EH (cell line): ENCODE measurements around the gene CCDC92.

Experiments used
- DNase-seq: peaks from one replicate; pipeline ENCODE4 v3.0.0-alpha.2; 2015; ENCODE audit warnings: low read depth

Gene CCDC92

DNA sequence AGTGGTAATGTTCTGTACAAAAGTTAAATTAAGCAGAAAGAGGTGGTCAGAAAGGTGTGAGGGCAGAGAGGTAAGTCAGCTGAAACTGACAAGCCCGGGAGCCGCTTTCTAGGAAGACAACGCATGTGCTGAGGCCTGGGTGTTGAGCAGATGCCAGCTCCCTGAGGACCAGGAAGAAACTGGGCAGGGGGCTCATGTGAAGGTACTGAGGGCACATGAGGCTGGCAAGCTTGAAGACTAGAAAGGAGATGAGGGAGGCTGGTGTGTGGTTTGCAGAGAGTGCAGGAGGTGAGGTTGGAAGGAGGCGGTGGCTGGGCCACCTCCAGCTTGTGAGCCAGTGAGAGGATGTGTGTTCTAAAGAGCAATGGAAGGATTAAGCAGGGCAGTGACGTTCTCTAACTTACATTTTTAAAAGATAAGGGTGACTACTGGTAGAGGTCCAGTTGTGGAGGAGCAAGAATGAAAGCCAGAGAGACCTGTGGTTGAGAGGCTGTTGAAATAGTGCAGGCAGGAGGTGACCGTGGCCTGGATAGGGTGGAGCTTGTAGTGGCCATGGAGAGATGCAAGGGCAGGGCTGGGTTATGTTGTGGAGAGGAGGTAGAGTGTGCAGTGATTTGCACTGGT, 29.5 kb upstream of the CCDC92 start:
- peak; percentile 6 for DNase-seq

DNA sequence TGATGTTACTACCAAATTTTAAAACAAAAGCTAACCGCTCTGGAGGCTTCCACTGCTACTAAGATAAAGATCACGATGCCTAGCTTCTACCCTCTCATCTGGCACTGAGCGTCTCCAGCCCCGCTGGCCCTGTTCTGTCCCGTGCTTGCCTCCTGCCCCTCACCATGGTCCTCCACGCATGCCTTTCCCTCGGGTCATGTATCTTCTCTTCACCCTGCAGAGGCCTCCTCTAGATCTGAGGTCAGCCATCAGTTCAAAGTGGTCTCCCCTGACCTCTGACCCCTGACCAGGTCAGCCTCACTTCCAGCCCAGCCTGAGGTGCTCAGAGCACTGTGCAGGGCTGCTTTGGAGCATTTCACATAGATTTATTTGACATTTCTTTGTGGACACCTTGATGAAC, 28.7 kb upstream of the CCDC92 start:
- DNase-seq: no peak

DNA sequence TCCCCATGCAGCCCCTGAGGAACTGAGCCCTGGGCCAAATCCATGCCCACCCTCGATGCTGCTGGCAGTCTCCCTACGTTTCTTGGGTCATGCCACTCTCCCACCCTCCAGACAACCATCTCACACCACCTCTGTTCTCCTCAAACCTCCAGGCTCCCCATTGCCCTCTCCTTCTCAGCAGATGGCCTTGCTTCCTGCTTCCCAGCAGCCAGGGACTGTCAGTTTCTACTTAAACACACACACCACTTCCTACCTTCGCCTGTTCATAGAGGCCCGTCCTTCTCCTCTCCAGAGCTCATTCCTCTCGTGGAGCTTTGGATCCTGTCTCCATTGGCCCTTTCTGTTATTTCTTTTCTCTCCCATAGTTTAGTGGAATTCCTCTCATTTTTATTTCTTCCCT, 27.5 kb upstream of the CCDC92 start:
- DNase-seq: no peak

DNA sequence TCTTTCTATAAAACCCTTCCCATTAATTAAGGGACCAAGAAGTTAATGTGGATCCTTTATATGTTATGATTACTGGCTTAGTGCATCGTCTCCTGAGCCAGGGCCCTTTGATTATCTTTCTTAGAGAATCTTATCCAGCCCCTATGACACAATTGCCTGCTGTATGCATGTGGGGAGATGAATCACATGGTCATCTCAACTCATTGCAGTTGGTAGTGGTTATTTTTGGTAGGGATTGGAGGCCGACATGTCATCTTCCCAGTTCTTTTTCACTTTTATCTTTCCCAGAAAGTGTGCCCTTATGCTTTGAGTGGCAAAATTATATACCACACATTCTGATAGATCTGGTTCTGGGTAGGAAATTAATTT, 26.3 kb upstream of the CCDC92 start:
- peak; percentile 29 for DNase-seq

DNA sequence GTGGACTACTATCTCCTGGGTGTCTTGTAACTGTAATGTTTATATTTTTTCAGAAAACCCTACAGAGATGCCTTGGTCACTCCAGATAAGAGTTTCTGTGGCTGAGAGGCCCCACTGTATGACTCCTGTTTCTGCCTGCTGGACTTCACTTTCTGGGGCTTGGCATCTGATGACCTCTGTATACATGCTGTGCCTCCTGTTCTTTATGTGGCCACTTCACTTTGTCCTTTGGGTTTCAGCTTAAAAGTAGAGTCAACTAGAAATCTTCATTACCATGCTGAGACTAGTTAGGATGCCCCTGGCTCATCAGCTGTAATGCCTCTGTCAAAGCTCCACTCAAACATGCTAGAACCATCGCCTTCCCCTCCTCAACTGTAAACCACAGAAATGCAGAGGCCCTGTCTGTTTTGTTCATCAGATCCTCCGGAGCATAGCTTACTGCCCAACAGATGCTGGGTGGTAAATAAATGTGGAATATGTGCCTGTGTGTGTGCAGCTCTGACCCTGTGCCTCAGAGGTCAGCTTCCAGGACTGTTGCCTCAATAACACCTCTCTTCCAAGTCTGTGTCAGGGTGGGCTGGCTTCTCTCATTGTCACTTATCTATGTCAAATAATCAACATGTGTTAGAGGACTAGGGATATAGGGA, 25.8 kb upstream of the CCDC92 start:
- peak; percentile 37 for DNase-seq

DNA sequence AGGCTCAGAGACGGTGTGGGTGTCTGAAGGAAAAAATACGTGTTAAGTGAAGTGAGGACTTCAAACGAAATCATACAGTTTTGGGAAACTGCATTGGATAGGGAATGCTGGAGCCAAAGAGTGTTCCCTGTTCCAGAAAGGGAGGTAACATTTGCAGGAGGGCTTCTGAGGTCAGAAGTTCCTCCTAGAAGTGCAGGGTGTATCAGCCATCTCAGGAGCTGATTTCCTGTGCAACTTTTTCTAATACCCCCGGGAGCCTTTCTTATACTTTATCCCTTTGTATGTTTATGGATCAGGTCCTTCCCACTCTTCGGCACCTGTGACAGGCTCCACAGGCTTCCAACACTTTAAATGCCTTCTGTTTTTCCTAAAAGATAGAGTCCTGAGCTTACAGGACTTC, 25.3 kb upstream of the CCDC92 start:
- DNase-seq: no peak

DNA sequence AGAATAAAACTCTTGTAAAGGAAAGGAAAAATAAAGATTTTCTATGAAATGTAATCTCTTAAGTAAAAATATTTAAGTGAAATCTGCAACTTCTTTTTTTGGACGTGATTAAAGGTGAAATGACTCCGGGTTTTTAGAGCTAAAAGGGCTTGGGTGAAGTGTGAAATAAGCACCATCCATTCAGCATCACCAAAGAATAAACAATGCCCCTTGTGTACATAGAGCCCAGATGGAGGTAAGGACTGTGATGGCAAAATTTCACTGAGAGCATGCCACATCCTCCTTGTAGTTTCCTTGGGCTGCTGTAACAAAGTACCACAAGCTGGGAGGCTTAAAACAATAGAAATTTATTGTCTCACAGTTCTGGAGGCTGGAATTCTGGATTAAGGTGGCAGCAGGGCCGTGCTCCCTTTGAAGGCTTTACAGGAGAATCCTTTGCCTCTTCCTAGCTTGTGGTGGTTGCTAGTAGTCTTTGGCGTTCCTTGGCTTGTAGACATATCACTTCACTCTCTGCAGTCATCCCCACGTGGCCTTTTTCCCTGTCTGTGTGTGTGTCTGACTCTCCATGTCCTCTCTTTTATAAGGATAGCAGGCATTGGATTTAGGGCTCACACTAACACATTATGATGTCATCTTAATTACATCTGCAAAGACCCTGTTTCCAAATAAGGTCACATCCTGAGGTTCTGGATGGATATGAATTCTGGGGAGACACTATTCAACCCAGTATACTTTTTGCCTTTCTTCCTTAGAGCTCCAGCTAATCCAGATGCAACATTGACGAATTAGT, 24.6 kb upstream of the CCDC92 start:
- no peak for DNase-seq

DNA sequence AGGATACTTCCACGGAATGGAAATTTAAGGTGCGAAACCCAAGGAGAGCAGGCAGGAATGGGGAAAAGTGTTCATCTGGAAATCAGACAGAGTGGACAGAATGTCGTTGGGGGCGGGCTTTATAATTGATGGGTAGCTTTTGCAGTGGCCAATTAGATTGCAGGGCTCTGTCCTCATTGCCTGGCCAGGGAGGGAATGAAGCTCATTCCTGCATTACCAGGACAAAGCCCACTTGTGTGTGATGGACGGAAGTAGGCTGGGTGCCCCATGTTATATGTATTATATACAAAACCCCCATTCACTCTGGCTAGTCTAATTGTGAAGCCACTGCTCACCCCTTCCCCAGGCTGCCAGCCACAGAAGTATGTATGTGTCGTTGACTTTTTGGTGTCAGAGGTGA, 23.9 kb upstream of the CCDC92 start:
- no peak for DNase-seq

DNA sequence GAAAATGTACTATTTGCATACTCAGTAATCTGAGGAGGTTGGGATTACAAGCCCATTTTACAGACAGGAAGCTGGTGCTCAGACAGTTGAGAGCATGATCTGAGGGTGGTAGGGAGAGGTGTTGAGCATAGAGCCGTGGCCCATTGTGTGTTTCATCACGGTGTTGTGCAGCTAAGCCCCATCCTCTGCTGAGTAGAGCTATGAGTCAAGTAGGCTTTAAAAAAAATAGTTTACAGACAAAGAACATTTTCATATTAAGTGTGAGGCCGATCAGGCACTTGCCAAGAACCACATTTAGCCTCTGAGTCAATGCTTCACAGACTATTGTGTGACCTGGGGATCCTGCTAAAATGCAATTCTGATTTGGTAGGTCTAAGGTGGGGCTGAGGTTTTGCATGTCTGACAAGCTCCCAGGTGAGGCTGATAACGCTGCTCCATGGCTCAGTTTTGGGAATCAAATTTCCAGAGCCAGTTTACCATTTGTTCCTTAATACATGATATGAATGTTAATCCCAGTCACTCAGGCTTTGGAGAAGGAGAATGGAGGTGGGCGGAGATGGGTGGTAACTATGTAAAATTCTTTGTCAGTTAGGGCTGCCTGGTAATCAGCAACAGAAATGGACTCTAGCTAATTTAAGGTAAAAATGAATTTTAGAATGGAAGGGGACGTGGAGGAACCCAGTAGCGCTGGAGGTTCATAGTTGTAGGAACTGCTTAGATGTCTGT, 22.6 kb upstream of the CCDC92 start:
- DNase-seq: peak; percentile 72

DNA sequence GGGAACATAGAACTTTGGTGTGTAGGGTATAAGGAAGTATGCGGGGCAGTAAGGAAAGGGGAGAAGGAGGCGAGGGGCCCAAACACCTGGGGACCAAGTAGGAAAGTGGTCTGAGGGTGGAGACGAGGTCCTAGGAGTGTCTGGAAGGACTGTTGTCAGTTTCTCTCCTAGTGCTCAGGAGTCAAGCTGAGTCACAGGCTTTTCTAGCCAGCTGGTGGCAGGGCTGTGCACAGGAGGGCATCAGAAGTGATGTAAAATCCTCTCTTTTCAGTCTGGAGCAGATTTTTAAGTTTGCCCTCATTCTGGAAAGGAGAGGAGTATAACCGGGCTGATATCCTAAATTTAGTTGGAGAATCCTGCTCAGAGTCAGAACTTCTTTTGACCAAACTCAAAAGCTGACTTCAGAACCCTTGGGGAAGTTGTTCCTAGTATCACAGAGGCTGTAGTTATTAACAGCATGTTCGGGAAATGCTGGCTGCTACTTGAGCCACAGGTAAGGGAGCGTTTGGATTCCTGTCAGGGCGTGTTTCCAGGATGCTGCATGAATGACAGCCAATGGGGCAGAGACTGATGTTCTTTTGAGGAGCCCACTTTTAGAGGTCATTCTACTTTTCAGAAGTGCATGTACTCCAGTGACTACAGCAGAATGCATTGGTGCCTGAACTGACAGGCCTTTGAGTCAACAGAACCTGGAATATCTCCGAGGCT, 19.6 kb upstream of the CCDC92 start:
- peak; percentile 6 for DNase-seq

DNA sequence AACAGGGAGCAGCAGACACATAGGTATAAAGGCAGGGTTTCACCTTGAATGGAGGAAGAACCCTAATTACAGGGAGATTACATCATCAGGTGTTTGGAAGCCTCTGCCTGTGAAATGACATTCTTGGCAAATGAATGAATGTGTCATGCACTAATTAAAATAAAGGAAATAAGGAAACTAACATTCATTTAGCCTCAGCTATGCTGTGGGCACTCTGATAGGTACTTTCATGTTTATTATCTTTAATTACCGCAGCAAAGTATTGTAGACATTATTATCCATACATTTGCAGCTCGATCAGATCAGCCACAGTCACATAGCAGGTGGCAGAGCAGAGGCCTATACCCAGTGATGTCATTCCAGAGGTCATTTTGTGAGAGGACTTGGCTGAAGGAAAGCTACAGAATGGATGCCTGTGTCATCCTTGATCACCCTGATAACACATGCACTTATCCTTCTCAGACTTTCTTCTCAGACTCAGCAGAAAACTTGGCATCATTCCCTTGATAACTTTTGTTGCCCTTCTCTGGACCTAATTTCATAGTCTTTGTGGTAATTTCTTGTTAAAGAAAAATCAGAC, 18.8 kb upstream of the CCDC92 start:
- DNase-seq: peak; percentile 67

DNA sequence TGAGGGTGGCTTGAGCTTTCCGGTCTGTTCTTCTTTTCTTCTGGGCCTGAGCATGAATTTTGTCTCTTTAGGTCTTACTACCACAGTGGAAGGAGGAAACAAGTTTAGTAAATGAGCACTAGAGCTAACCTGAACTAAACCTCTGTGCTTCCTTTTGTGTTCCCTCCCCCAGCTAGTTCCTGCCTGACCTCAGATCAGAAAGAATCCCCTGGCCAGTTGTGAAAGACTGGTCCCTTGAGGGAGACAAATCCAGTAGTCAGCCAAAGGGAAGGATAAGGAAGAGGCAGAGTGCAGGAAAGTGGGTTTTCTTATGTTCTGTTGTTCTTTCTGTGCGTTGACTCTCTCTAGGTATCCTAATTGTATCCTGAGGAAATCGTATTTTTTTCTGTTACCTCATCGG, 17.9 kb upstream of the CCDC92 start:
- peak; percentile 55 for DNase-seq

DNA sequence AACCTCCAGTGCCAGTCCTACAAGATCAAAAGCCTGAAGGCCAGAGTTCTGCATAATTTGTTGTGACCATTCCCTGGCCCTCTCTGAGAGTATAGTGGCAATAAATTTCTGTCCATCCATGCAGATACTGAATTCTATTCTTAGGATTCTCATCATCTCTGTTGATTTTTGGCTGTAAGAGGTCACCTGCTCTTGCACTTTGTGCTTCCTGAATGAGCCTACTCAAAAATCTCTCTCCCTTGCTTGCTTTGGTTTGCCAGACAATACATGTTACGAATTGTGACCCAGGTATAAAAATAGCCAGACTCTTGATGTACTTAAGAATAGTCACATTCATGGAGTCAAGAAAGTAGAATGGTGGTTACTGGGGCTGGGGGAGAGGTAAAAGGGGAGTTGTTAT, 17.1 kb upstream of the CCDC92 start:
- DNase-seq: no peak

DNA sequence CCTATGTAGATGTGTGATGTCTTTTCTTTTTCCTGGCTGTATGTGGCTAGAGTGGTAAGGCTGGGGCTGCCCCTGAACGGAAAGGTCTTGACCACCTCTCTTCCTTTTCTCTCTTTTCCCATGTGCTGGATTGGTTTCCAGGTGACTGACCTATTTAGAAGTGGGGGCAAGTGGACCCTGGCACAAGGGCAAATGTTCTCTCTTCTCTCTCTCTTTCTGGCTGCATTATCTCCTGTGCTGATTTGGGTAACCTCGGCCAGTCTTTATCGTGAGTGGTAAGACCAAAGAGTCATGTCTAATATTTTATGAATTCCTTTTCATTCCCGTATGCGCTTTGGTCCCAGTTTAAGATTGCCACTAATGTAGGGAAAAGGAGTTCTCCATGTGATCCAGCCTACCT, 16.5 kb upstream of the CCDC92 start:
- DNase-seq: no peak

DNA sequence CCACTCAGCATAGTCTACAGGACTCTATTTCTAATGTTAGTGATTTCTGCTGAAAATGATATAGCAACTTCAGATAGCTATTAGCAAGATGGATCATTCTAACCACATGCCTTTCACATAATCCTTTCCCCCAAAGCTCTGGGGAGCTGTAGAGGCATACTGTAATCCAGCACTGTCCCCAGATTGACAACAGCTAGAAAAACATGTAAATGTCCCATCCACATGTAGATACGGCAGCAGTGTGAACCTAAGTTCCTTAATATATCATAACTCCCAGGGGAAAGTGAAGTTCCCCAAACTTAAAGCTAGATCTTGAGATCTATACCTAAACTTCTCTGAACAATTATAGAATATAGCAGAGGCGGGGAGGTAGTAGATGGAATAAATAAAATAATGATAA, 14.4 kb upstream of the CCDC92 start:
- no peak for DNase-seq

DNA sequence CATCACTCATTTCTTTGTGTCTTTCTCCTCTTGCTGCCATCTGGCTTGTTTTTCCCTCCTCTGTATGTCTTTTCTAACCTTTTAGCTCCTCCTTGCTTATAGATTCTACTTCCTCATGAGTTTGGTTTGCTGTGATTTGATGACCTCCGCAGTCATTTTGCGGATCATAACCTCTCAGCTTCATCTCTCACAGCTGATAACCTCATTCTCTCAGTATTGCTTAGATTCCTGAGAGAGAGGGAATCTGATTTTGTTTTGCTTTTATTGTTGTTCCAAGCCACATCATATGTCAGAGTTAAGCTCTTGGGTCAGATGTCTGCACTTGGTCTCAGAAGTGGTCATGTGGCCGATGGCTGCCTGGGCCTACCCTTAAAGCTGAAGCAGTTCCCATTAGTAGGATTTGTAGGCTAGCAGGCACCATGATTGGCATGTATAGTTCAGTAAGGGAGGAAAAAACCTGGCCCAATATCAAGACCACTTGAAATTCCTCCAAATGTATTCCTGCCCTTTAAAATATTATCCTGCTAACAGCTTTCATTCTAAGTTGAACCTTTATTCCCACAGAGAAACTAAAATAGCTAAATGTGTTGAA, 13.8 kb upstream of the CCDC92 start:
- no peak for DNase-seq

DNA sequence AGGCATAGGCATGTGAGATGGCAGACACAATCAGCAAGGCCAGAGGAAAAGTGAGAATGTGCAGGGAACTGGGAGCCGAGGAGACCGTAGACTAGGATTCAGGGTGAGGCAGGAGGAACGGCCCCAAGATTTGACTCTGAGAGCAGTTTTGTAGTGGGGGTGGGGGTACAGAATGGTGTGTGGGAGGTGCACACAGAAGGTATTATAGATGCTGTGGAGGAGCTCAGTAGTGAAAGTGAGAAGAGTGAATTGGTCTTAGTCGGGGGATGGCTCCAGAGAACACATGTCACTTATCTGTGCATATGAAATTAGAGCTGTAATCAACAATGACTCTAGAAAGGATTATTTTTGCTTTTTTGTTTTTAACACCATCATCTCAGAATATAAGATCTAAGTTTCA, 12.3 kb upstream of the CCDC92 start:
- DNase-seq: no peak

DNA sequence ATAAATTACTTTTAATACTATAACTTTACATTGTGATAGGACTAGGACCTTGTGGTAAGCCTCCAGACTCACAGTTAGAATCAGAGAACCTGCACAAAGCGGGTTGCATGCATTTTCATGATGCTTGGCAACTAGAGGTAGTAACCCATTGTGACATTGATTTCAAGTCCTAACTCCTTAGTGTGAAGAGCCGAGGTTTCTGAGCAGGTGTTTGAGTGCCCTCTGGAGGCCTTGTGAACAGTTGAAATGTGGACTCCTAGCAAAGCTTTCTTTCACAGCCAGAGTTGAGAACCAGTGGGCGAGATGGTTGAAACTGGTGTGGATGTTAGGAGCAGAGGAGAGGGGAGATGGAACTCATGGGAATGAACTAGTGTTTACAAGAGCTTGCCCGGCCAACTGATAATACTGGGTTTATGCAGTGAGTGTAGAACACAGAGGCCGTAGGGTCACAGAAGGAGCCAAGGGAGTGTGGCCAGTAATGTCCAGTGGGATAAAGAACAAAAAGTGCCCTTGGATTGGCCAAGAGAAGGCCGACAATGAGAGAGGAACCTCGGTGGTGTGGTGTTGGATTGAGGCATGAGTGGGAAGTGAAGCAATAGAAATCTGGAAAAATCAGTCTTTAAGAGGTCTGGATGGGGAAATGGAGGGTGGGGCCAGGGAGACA, 11.3 kb upstream of the CCDC92 start:
- DNase-seq: peak; percentile 78

DNA sequence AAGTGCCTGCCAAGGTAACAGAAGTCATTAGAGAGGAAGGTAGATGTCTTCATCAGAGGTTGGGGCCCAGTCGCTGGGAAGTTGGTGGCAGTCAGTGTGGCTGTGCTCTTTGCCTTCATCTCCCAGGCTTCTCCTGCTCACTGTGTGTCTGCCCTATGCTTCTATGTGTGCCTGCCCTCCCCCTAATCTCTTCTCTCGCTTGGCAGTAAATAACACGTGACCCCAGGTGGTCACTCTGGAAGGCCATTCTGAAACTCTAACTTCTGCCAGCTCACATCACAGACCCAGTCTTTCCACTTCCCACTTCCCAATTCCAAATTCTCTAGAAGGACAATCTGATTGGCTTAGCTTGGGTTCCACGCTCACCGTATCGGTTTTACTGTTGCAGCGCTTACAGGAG, 9.6 kb upstream of the CCDC92 start:
- DNase-seq: no peak

DNA sequence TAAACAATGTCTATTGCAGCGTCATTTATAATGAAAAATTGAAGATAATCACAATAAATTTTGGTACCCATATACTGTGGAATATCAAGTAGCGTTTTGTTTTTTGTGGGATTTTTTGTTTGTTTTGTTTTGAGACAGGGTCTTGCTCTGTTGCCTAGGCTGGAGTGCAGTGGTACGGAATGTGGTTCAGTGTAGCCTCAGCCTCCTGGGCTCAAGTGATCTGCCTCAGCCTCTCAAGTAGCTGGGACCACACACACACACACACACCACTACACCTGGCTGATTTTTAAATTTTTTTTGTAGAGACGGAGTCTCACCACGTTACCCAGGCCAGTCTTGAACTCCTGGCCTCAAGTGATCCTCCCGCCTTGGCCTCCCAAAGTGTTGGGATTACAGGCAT, 6.9 kb upstream of the CCDC92 start:
- no peak for DNase-seq
